ENCODE results near the gene TRIM14. TPM values are rescaled to one million over a fixed set of nuclear protein-coding genes. Genes with fewer than 3 reads are reported as not detected.
"Not testable (repeated sequence)": the region's sequence is repeated elsewhere in the genome, so short reads cannot be mapped to it uniquely, and the experiment has no call there.

Gene TRIM14
- total and polyA plus RNA-seq, 2 donors, result 4.2 to 8.5 TPM

- no peak overlapping the region for H3K4me3 ChIP-seq (ENCODE audit: low read depth, low read length)
- DNase-seq (ENCODE audit: extremely low spot score), result no peak
- 77% methylated on average over 14 of the region's 14 CpGs for WGBS
- H3K36me3 ChIP-seq (ENCODE audit: insufficient read depth), result no peaks in the 10 kb centered on the region
- no peak overlapping the region for H3K27ac ChIP-seq (ENCODE audit: low read depth)
- H3K4me1 ChIP-seq (ENCODE audit: insufficient read depth), result no peaks in the 10 kb centered on the region
Observed at GRCh38 chr9:98132806-98133631, 14.0 kb upstream of the TRIM14 start.

GRCh38 chr9:98132158-98132557 lies 13.1 kb upstream of the TRIM14 start:
- Histone ChIP-seq H3K27ac (ENCODE audit: low read depth) (no peak overlapping the region), H3K4me1 (ENCODE audit: insufficient read depth) (no peaks in the 10 kb centered on the region), H3K4me3 (ENCODE audit: low read depth, low read length) (no peak overlapping the region), H3K36me3 (ENCODE audit: insufficient read depth) (no peaks in the 10 kb centered on the region)
- no peak for DNase-seq (ENCODE audit: extremely low spot score)
- WGBS, result 73% methylated on average over 9 of the region's 9 CpGs

- H3K4me1 ChIP-seq (ENCODE audit: insufficient read depth), result no peaks in the 10 kb centered on the region
- DNase-seq (ENCODE audit: extremely low spot score), result no peak
- 78% methylated on average over 13 of the region's 13 CpGs for WGBS
- no peak overlapping the region for H3K4me3 ChIP-seq (ENCODE audit: low read depth, low read length)
- H3K27ac ChIP-seq (ENCODE audit: low read depth), result no peak overlapping the region
- H3K36me3 ChIP-seq (ENCODE audit: insufficient read depth), result no peaks in the 10 kb centered on the region
Observed at GRCh38 chr9:98130576-98131228, 11.7 kb upstream of the TRIM14 start.

GRCh38 chr9:98130060-98130459 lies 11.0 kb upstream of the TRIM14 start:
- 97% methylated on average over 4 of the region's 4 CpGs for WGBS
- H3K4me1 ChIP-seq (ENCODE audit: insufficient read depth); DNase-seq (ENCODE audit: extremely low spot score); H3K4me3 ChIP-seq (ENCODE audit: low read depth, low read length); H3K36me3 ChIP-seq (ENCODE audit: insufficient read depth); H3K27ac ChIP-seq (ENCODE audit: low read depth): not testable (repeated sequence)

- Histone ChIP-seq H3K36me3 (ENCODE audit: insufficient read depth) (no peaks in the 10 kb centered on the region), H3K27ac (ENCODE audit: low read depth) (no peak overlapping the region), H3K4me1 (ENCODE audit: insufficient read depth) (no peaks in the 10 kb centered on the region), H3K4me3 (ENCODE audit: low read depth, low read length) (no peak overlapping the region)
- WGBS, result 86% methylated on average over 10 of the region's 10 CpGs
- DNase-seq (ENCODE audit: extremely low spot score), result no peak
Observed at GRCh38 chr9:98129451-98129881, 10.4 kb upstream of the TRIM14 start.

GRCh38 chr9:98128316-98128715 lies 9.3 kb upstream of the TRIM14 start:
- Histone ChIP-seq H3K4me3 (ENCODE audit: low read depth, low read length) (no peak overlapping the region), H3K36me3 (ENCODE audit: insufficient read depth) (no peaks in the 10 kb centered on the region), H3K4me1 (ENCODE audit: insufficient read depth) (no peaks in the 10 kb centered on the region), H3K27ac (ENCODE audit: low read depth) (no peak overlapping the region)
- WGBS, result 97% methylated on average over 16 of the region's 16 CpGs
- DNase-seq (ENCODE audit: extremely low spot score), result no peak

GRCh38 chr9:98127226-98127625 lies 8.2 kb upstream of the TRIM14 start:
- no peak overlapping the region for H3K27ac ChIP-seq (ENCODE audit: low read depth)
- WGBS, result 95% methylated on average over 8 of the region's 8 CpGs
- no peak for DNase-seq (ENCODE audit: extremely low spot score)
- no peaks in the 10 kb centered on the region for H3K36me3 ChIP-seq (ENCODE audit: insufficient read depth)
- H3K4me1 ChIP-seq (ENCODE audit: insufficient read depth), result no peaks in the 10 kb centered on the region
- no peak overlapping the region for H3K4me3 ChIP-seq (ENCODE audit: low read depth, low read length)

- Histone ChIP-seq H3K36me3 (ENCODE audit: insufficient read depth) (no peaks in the 10 kb centered on the region), H3K4me3 (ENCODE audit: low read depth, low read length) (no peak overlapping the region), H3K27ac (ENCODE audit: low read depth) (no peak overlapping the region), H3K4me1 (ENCODE audit: insufficient read depth) (no peaks in the 10 kb centered on the region)
- DNase-seq (ENCODE audit: extremely low spot score), result no peak
- 91% methylated on average over 15 of the region's 15 CpGs for WGBS
Observed at GRCh38 chr9:98124637-98125426, 5.8 kb upstream of the TRIM14 start.

- not testable (repeated sequence) for H3K4me3 ChIP-seq (ENCODE audit: low read depth, low read length); H3K27ac ChIP-seq (ENCODE audit: low read depth); DNase-seq (ENCODE audit: extremely low spot score); H3K36me3 ChIP-seq (ENCODE audit: insufficient read depth); H3K4me1 ChIP-seq (ENCODE audit: insufficient read depth)
- 92% methylated on average over 13 of the region's 13 CpGs for WGBS
Observed at GRCh38 chr9:98124091-98124490, 5.1 kb upstream of the TRIM14 start.

- H3K4me3 ChIP-seq (ENCODE audit: low read depth, low read length), result no peak overlapping the region
- H3K4me1 ChIP-seq (ENCODE audit: insufficient read depth), result no peaks in the 10 kb centered on the region
- no peak overlapping the region for H3K27ac ChIP-seq (ENCODE audit: low read depth)
- peak; percentile 20 for DNase-seq (ENCODE audit: extremely low spot score)
- H3K36me3 ChIP-seq (ENCODE audit: insufficient read depth), result no peaks in the 10 kb centered on the region
- 47% methylated on average over 3 of the region's 3 CpGs for WGBS
Observed at GRCh38 chr9:98121058-98121457, 2.0 kb upstream of the TRIM14 start.

GRCh38 chr9:98120476-98120875 lies 1.5 kb upstream of the TRIM14 start:
- Histone ChIP-seq H3K4me3 (ENCODE audit: low read depth, low read length) (no peak overlapping the region), H3K36me3 (ENCODE audit: insufficient read depth) (no peaks in the 10 kb centered on the region), H3K27ac (ENCODE audit: low read depth) (no peak overlapping the region), H3K4me1 (ENCODE audit: insufficient read depth) (no peaks in the 10 kb centered on the region)
- DNase-seq (ENCODE audit: extremely low spot score), result no peak
- 68% methylated on average over 3 of the region's 3 CpGs for WGBS

- H3K27ac ChIP-seq (ENCODE audit: low read depth), result peak overlapping the region; percentile 19
Observed at GRCh38 chr9:98117984-98118639, 910 bp downstream of the TRIM14 start.

GRCh38 chr9:98117097-98117496 lies 1.9 kb downstream of the TRIM14 start:
- not testable (repeated sequence) for H3K4me3 ChIP-seq (ENCODE audit: low read depth, low read length); H3K36me3 ChIP-seq (ENCODE audit: insufficient read depth); H3K27ac ChIP-seq (ENCODE audit: low read depth); DNase-seq (ENCODE audit: extremely low spot score); H3K4me1 ChIP-seq (ENCODE audit: insufficient read depth)
- WGBS, result 95% methylated on average over 6 of the region's 6 CpGs

More at GRCh38 chr9:98117984-98118639, 910 bp downstream of the TRIM14 start:
- DNase-seq (ENCODE audit: extremely low spot score), result no peak
- peak overlapping the region; percentile 66 for H3K4me3 ChIP-seq (ENCODE audit: low read depth, low read length)
- WGBS, result 61% methylated on average over 5 of the region's 5 CpGs
- H3K4me1 ChIP-seq (ENCODE audit: insufficient read depth), result no peaks in the 10 kb centered on the region
- H3K36me3 ChIP-seq (ENCODE audit: insufficient read depth), result no peaks in the 10 kb centered on the region
